Endothelial cell of umbilical vein (primary cell): ENCODE results near the gene ZBTB44. TPM values are rescaled to one million over a fixed set of nuclear protein-coding genes. Genes with fewer than 3 reads are reported as not detected.

Experiments
- BruUV-seq: library from RNA; stranded (reverse); fragments of 400-500 nt; replicated peaks from 2 replicates; lab custom pipeline; 2021; lab: Mats Ljungman, UMichigan
- CTCF ChIA-PET: fragments of 300-600, 350-600 bp; sonication (Branson Sonifier 250); formaldehyde crosslinking; loops from one replicate; lab custom pipeline; 2021; ENCODE audit warnings: antibody characterized with exemption, inconsistent platforms; lab: Charles Lee
- POLR2A ChIA-PET: fragments of 300-600, 350-600 bp; sonication (Branson Sonifier 250); formaldehyde crosslinking; loops from one replicate; lab custom pipeline; 2021; ENCODE audit warnings: antibody characterized with exemption, inconsistent platforms; lab: Charles Lee
- DNase-seq: peaks from one replicate; pipeline ENCODE4 v3.0.0-alpha.2; 2011; ENCODE audit warnings: low read depth, low spot score
- FAIRE-seq: peaks from 2 replicates; lab custom pipeline; 2011; peaks lifted over from hg19 to GRCh38; lab: Jason Lieb, UNC
- H2AFZ ChIP-seq: 2 replicates; pipeline ENCODE4 v1.6.0; 2012; ENCODE audit warnings: low read depth, low read length, control low read depth, inconsistent platforms
- H3K27ac ChIP-seq: 2 replicates; pipeline ENCODE4 v1.5.1; 2011; ENCODE audit warnings: low read depth, mild to moderate bottlenecking, control low read depth, low read length, moderate library complexity; ENCODE audit not compliant: insufficient read depth
- H3K27me3 ChIP-seq, 2 experiments: 2 replicates each; pipeline versions ENCODE4 v1.6.0 to v1.6.1; 2011; ENCODE audit warnings: low read length in 2 of 2, mixed read lengths in 1 of 2; ENCODE audit not compliant: control insufficient read depth in 2 of 2, insufficient read depth in 2 of 2
- H3K36me3 ChIP-seq, 2 experiments: 2 replicates in 1 of 2; 3 replicates in 1 of 2; pipeline ENCODE4 v1.5.1; 2011; ENCODE audit warnings: low read length in 2 of 2, mild to moderate bottlenecking in 1 of 2, moderate library complexity in 1 of 2; ENCODE audit not compliant: control insufficient read depth in 2 of 2, insufficient read depth in 2 of 2; ENCODE audit errors: extremely low read depth in 1 of 2
- H3K4me1 ChIP-seq: 3 replicates; pipeline ENCODE4 v1.5.1; 2011; ENCODE audit warnings: mild to moderate bottlenecking, low read length; ENCODE audit not compliant: control insufficient read depth, insufficient read depth; ENCODE audit errors: extremely low read depth
- H3K4me2 ChIP-seq: 2 replicates; pipeline ENCODE4 v1.6.1; 2011; ENCODE audit warnings: low read length, control low read depth, mixed read lengths; ENCODE audit not compliant: insufficient read depth
- H3K4me3 ChIP-seq, 3 experiments: fragments of 200-600 bp in 1 of 3; sonication (generic), shearing (Covaris generic) in 1 of 3; replicated peaks in 1 of 3; 2 replicates each; pipeline ENCODE4 v1.5.1; 2011 to 2016; ENCODE audit warnings: control low read depth in 3 of 3, low read length in 3 of 3, mild to moderate bottlenecking in 2 of 3, inconsistent platforms in 1 of 3, low read depth in 1 of 3, moderate library complexity in 1 of 3; ENCODE audit not compliant: insufficient read depth in 1 of 3
- H3K79me2 ChIP-seq: 2 replicates; pipeline ENCODE4 v1.6.0; 2012; ENCODE audit warnings: low read length, inconsistent platforms; ENCODE audit not compliant: control insufficient read depth, insufficient read depth
- H3K9ac ChIP-seq: replicated peaks from 2 replicates; pipeline ENCODE3; 2011; ENCODE audit warnings: low read length, control low read depth; ENCODE audit not compliant: insufficient read depth; ENCODE audit errors: extremely low read depth
- H3K9me1 ChIP-seq: replicated peaks from 3 replicates; pipeline ENCODE4 v1.6.0; 2011; ENCODE audit warnings: mild to moderate bottlenecking, low read length; ENCODE audit not compliant: control insufficient read depth, insufficient read depth; ENCODE audit errors: extremely low read depth
- H3K9me3 ChIP-seq: replicated peaks from 2 replicates; pipeline ENCODE4 v1.5.1; 2012; ENCODE audit warnings: low read length, inconsistent platforms; ENCODE audit not compliant: control insufficient read depth, insufficient read depth
- H4K20me1 ChIP-seq: replicated peaks from 2 replicates; pipeline ENCODE3; 2011; ENCODE audit warnings: mild to moderate bottlenecking, low read length; ENCODE audit not compliant: control insufficient read depth, insufficient read depth; ENCODE audit errors: extremely low read depth
- CTCF ChIP-seq, 2 donors: IDR thresholded peaks; 1 replicate in 1 of 2; 2 replicates in 1 of 2; pipeline ENCODE4 v1.5.1; 2011; ENCODE audit warnings: low read length in 2 of 2, mild to moderate bottlenecking in 2 of 2, moderate library complexity in 2 of 2, control low read depth in 1 of 2, inconsistent platforms in 1 of 2, low read depth in 1 of 2; ENCODE audit not compliant: insufficient read depth in 1 of 2; ENCODE audit errors: extremely low read depth in 1 of 2
- EZH2 ChIP-seq: IDR thresholded peaks from 2 replicates; pipeline ENCODE4 v1.6.1; 2012; ENCODE audit warnings: borderline replicate concordance, low read depth, mild to moderate bottlenecking, moderate library complexity, low read length, inconsistent platforms; ENCODE audit not compliant: severe bottlenecking
- GATA2 ChIP-seq: IDR thresholded peaks from 2 replicates; pipeline ENCODE4 v1.7.0; 2011; ENCODE audit warnings: low read depth, mild to moderate bottlenecking, moderate library complexity, mixed read lengths, low read length; ENCODE audit not compliant: insufficient read length, insufficient read depth
- JUN ChIP-seq: IDR thresholded peaks from 2 replicates; pipeline ENCODE4 v1.6.1; 2011; ENCODE audit warnings: borderline replicate concordance, low read depth; ENCODE audit not compliant: insufficient read length, insufficient read depth
- POLR2A ChIP-seq: IDR thresholded peaks from 2 replicates; pipeline ENCODE4 v1.6.1; 2012; ENCODE audit warnings: low read depth, mild to moderate bottlenecking, control low read depth, low read length
- POLR2AphosphoS5 ChIP-seq: IDR thresholded peaks from 2 replicates; pipeline ENCODE4 v1.6.1; 2012; ENCODE audit warnings: low read depth, mild to moderate bottlenecking, control low read depth, low read length, moderate library complexity; ENCODE audit not compliant: insufficient read depth
- dilution Hi-C: fragments of 300-500 bp; cut with MboI; formaldehyde crosslinking; loops from one replicate; pipeline ENCODE4 v1.15.0; 2019; ENCODE audit warnings: low sequenced_read_pairs; ENCODE audit not compliant: extremely low pct_ligation_motif_present
- intact Hi-C: fragments of 100-400 bp; cut with micrococcal nuclease; formaldehyde crosslinking; loops from one replicate; pipeline ENCODE4 v1.10.0; 2022
- polyA plus RNA-seq, 4 experiments: library from polyadenylated mRNA; depleted of rRNA in 3 of 4; stranded (reverse) in 3 of 4; unstranded in 1 of 4; fragments of >200 nt; gene quantifications; 2 replicates each; pipeline versions ENCODE4 v1.2.1 to v1.2.3, GENCODE V29; 2011 to 2012; ENCODE audit warnings: missing spikeins in 1 of 4
- total RNA-seq: library from RNA; stranded (reverse); gene quantifications from 2 replicates; pipeline ENCODE4 v1.2.3, GENCODE V29; 2021

ZBTB44 gene
- total and polyA plus RNA-seq, 2 donors (not counting 3 experiments of a cell fraction or from before 2014, with no cell fraction given), result 8.7 to 24.4 TPM

- H3K9me1 ChIP-seq, result no peaks in the 10 kb centered on the region
- dilution Hi-C loops (no loop called here), intact Hi-C loops (no loop called here)
- no peak overlapping the region for H2AFZ ChIP-seq
- no peaks in the 10 kb centered on the region for H3K27me3 ChIP-seq
- H3K9ac ChIP-seq, result no peak overlapping the region
- no peaks in the 10 kb centered on the region for H3K79me2 ChIP-seq
- POLR2A ChIA-PET, result no interaction called here
- DNase-seq (no peak), FAIRE-seq (no peak)
- CTCF ChIA-PET, result interaction anchor here (0.6 kb wide), 1 partner anchor 13 kb away, joined by 3 read pairs; no protein-coding TSS in a partner anchor
- no peaks in the 10 kb centered on the region for H3K4me1 ChIP-seq
- H3K9me3 ChIP-seq, result no peaks in the 10 kb centered on the region
- TF ChIP-seq CTCF (IDR thresholded peaks at IDR 0.05; ENCODE audit: extremely low read depth in 1 of 2, insufficient read depth in 1 of 2, low read depth in 1 of 2, low read length in 2 of 2) (no peak), POLR2AphosphoS5 (no peak), EZH2 (no peak), GATA2 (no peak), JUN (no peak), POLR2A (no peak)
- BruUV-seq, result no TSS peak
- no peak overlapping the region for H3K4me3 ChIP-seq
- no peak overlapping the region for H3K4me2 ChIP-seq
- H3K36me3 ChIP-seq, result no peaks in the 10 kb centered on the region
- no peak overlapping the region for H3K27ac ChIP-seq
- H4K20me1 ChIP-seq, result peaks cover 4% of the 10 kb centered on the region
Measured at GRCh38 chr11:130272336-130272735, 42.4 kb downstream of the ZBTB44 start.
